A549 (cell line): ENCODE data around the gene SPEF1.

Source experiments
- BHLHE40 ChIP-seq: IDR thresholded peaks from 2 replicates; pipeline ENCODE4 v1.6.1; 2012; ENCODE audit warnings: low read depth, low read length, inconsistent platforms
- CTCF ChIP-seq: fragments of >200 bp; sonication (Bioruptor Twin); formaldehyde crosslinking; IDR thresholded peaks from 3 replicates; pipeline ENCODE4 v1.5.1; 2016
- EP300 ChIP-seq, 2 experiments: fragments of >200 bp; sonication (Bioruptor Twin); formaldehyde crosslinking; IDR thresholded peaks; 2 replicates in 1 of 2; 3 replicates in 1 of 2; pipeline ENCODE4 v1.6.1; 2016 to 2017
- FOSL2 ChIP-seq, 2 experiments: fragments of 450-650 bp in 1 of 2; fragments of >200 bp in 1 of 2; sonication (Bioruptor Twin) in 1 of 2; formaldehyde crosslinking; IDR thresholded peaks; 2 replicates each; pipeline versions ENCODE4 v1.5.0 to v1.6.1; 2016 to 2020; ENCODE audit warnings: mild to moderate bottlenecking in 1 of 2, moderate library complexity in 1 of 2
- MAFK ChIP-seq: fragments of 450-650 bp; IDR thresholded peaks from 2 replicates; pipeline ENCODE4 v1.6.1; 2014; ENCODE audit not compliant: partially characterized antibody
- MAX ChIP-seq: IDR thresholded peaks from 2 replicates; pipeline ENCODE4 v1.6.1; 2012
- POLR2A ChIP-seq: IDR thresholded peaks from 2 replicates; pipeline ENCODE4 v1.6.1; 2012; ENCODE audit warnings: mild to moderate bottlenecking, low read length
- RCOR1 ChIP-seq: fragments of 150-350 bp; IDR thresholded peaks from 2 replicates; pipeline ENCODE4 v1.6.1; 2014; ENCODE audit warnings: antibody characterized with exemption, low read length, low read depth
- RFX5 ChIP-seq: fragments of 450-650 bp; IDR thresholded peaks from 2 replicates; pipeline ENCODE4 v1.7.1; 2014; ENCODE audit warnings: antibody characterized with exemption, mild to moderate bottlenecking, moderate library complexity
- SREBF2 ChIP-seq: fragments of 450-650 bp; IDR thresholded peaks from 2 replicates; pipeline ENCODE4 v1.6.1; 2014; ENCODE audit warnings: mild to moderate bottlenecking, moderate library complexity

GRCh38 chr20:3803289-3803688 is 22.0 kb upstream of the SPEF1 start:
- TF ChIP-seq CTCF, result no peak
- no peak for TF ChIP-seq POLR2A
- no peak for TF ChIP-seq EP300 (IDR thresholded peaks at IDR 0.05)
- no peak for TF ChIP-seq BHLHE40
- TF ChIP-seq MAFK, result no peak
- TF ChIP-seq RFX5, result no peak
- no peak for TF ChIP-seq SREBF2
- no peak for TF ChIP-seq RCOR1
- TF ChIP-seq MAX, result no peak
- no peak for TF ChIP-seq FOSL2 (IDR thresholded peaks at IDR 0.05)
- TF ChIP-seq FOSL2 (CRISPR knock-in tag; IDR thresholded peaks at IDR 0.05), result no peak
